ENCODE measurements around the gene GDPD5. TPM values are rescaled to one million over a fixed set of nuclear protein-coding genes. Genes with fewer than 3 reads are reported as not detected.
A peak's percentile ranks its signal among the peaks of the same experiment; 100 is the strongest.

The GDPD5 gene
- total RNA-seq, 3 donors from 2014 or later, result 3.0 to 7.7 (median 4.6) TPM

DNA sequence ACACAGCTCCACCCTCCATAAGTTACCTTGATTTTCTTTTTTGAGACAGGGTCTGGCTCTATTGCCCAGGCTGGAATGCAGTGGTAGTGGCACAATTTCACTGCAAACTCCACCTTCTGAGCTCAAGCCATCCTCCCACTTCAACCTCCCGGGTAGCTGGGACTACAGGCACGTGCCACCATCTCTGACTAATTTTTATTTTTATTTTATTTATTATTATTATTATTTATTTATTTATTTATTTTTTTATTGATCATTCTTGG, 116.9 kb downstream of the GDPD5 start:
- Histone ChIP-seq H3K4me1 (ENCODE audit: low read depth) (no peaks in the 10 kb centered on the region), H3K4me3 (no peak overlapping the region), H3K36me3 (ENCODE audit: low read depth) (peaks cover 17% of the 10 kb centered on the region), H3K9me3 (no peaks in the 10 kb centered on the region)
- DNase-seq (no peak), ATAC-seq (no peak)
- intact Hi-C loops (cut with DNase I, micrococcal nuclease), result no loop called here
- TF ChIP-seq, protein P1, sequence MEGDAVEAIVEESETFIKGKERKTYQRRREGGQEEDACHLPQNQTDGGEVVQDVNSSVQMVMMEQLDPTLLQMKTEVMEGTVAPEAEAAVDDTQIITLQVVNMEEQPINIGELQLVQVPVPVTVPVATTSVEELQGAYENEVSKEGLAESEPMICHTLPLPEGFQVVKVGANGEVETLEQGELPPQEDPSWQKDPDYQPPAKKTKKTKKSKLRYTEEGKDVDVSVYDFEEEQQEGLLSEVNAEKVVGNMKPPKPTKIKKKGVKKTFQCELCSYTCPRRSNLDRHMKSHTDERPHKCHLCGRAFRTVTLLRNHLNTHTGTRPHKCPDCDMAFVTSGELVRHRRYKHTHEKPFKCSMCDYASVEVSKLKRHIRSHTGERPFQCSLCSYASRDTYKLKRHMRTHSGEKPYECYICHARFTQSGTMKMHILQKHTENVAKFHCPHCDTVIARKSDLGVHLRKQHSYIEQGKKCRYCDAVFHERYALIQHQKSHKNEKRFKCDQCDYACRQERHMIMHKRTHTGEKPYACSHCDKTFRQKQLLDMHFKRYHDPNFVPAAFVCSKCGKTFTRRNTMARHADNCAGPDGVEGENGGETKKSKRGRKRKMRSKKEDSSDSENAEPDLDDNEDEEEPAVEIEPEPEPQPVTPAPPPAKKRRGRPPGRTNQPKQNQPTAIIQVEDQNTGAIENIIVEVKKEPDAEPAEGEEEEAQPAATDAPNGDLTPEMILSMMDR (IDR thresholded peaks at IDR 0.05), result no peak

DNA sequence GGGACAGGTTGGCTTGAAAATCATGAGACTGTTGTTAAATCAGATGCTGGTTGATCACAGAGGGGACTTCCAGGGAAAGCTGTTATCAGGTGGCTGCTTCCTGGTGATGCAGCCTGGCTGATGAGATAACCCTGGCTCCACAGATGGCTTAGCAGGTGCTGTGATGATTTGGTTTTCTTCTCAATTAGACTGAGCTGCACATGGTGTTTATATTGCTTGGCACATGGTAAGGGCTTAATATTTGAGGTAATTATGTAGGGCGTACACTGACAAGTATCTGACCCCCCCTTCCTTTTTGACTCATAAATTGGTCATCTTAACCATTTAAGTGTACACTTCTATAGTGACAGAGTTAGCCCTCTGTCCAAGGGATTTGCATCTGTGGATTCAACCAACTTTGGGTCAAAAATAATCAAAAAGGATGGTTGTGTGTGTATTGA, 119.4 kb downstream of the GDPD5 start:
- Histone ChIP-seq H3K9me3 (no peaks in the 10 kb centered on the region), H3K4me3 (no peak overlapping the region), H3K4me1 (ENCODE audit: low read depth) (peaks cover 5% of the 10 kb centered on the region), H3K36me3 (ENCODE audit: low read depth) (peaks cover 25% of the 10 kb centered on the region)
- DNase-seq, result no peak
- peak; percentile 15 for ATAC-seq
- intact Hi-C loops (cut with DNase I, micrococcal nuclease), result no loop called here
- TF ChIP-seq, protein P1 (IDR thresholded peaks at IDR 0.05), result no peak

DNA sequence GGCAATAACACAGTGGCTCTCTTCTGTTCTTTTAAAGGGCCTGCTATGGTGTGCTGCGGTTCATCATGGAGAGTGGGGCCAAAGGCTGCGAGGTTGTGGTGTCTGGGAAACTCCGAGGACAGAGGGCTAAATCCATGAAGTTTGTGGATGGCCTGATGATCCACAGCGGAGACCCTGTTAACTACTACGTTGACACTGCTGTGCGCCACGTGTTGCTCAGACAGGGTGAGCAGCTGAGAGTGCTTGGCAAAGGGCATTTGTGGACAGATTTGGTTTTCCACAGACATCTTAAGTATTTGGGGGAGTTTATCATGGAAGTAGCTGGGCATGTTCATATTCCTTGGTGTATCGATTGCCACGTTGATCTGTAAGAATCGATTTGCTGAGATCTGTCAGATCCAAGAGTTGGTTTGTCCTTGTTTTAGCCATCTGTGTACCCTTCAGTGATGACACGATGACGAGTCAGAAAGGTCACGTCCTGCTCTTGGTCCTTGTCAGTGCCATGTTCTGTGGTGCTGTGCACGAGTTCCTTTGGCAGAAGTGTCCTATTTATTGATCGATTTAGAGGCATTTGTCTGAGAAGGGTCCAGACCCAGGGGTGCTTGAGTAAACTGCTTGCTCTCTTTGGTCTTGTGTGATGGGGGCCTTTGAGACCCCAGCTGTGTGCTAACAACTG, 121.6 kb downstream of the GDPD5 start:
- no peaks in the 10 kb centered on the region for H3K9me3 ChIP-seq
- H3K36me3 ChIP-seq (ENCODE audit: low read depth), result peaks cover 25% of the 10 kb centered on the region
- ATAC-seq (no peak), DNase-seq (no peak)
- intact Hi-C loops (cut with DNase I, micrococcal nuclease), result no loop called here
- TF ChIP-seq, protein P1 (IDR thresholded peaks at IDR 0.05), result no peak
- H3K4me1 ChIP-seq (ENCODE audit: low read depth), result peaks cover 11% of the 10 kb centered on the region
- no peak overlapping the region for H3K4me3 ChIP-seq

DNA sequence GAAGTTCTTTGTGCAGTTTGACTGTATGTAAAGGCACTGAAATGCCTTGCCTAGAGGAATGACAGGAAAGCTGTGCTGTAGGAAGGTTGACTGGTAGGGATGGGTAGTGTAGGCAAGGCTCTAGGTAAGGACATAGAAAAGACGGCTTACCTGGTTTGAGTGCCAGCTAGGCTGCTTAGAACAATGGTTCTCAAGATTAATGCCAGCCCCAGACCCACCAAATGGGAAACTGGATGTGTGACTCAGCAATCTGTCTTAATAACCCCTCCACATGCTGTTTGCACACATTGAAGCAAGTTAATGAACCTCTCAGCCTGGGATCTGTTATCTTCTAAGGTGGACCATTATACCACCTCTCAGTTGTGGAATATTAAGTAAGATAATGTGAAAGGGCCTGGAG, 122.7 kb downstream of the GDPD5 start:
- no peaks in the 10 kb centered on the region for H3K9me3 ChIP-seq
- TF ChIP-seq, protein P1 (IDR thresholded peaks at IDR 0.05), result no peak
- DNase-seq, result no peak
- ATAC-seq, result no peak
- peaks cover 19% of the 10 kb centered on the region for H3K36me3 ChIP-seq (ENCODE audit: low read depth)
- peaks cover 11% of the 10 kb centered on the region for H3K4me1 ChIP-seq (ENCODE audit: low read depth)
- H3K4me3 ChIP-seq, result no peak overlapping the region
- intact Hi-C loops (cut with DNase I, micrococcal nuclease), result no loop called here

- Histone ChIP-seq H3K9me3 (no peaks in the 10 kb centered on the region), H3K4me1 (ENCODE audit: low read depth) (peaks cover 11% of the 10 kb centered on the region), H3K4me3 (no peak overlapping the region), H3K36me3 (ENCODE audit: low read depth) (peaks cover 19% of the 10 kb centered on the region)
- ATAC-seq, result no peak
- intact Hi-C loops (cut with DNase I, micrococcal nuclease), result no loop called here
- TF ChIP-seq, protein P1 (IDR thresholded peaks at IDR 0.05), result no peak
- no peak for DNase-seq
Measured at GRCh38 chr11:75402002-75402773, 123.6 kb downstream of the GDPD5 start.
